Activated CD8-positive, alpha-beta memory T cell treated with anti-CD3 and anti-CD28 coated beads for 4 hours (primary cell): ENCODE data around the gene BLM.

ENCODE experiments used
- DNase-seq, 2 donors: peaks; one replicate each; pipeline ENCODE4 v3.0.0-alpha.2; 2020; ENCODE audit warnings: low read depth in 2 of 2

Gene BLM

DNA sequence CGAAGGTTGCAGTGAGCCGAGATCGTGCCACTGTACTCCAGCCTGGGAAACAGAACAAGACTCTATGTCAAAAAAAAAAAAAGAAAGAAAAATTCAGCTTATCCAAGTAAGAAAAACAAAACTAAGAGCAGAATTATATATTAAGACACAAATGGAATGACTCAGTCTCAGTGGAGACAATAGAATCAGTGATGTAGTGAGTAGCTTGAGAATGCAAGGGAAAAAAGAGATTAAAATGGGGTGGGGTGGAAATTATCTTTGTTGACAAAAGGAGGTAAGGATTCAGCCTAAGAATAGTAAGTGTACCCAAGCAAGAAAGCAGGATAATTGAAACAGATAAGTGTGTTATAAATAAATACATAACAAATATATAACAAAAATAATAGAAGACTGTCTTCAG is 70.7 kb downstream of the BLM start:
- no peak for DNase-seq

DNA sequence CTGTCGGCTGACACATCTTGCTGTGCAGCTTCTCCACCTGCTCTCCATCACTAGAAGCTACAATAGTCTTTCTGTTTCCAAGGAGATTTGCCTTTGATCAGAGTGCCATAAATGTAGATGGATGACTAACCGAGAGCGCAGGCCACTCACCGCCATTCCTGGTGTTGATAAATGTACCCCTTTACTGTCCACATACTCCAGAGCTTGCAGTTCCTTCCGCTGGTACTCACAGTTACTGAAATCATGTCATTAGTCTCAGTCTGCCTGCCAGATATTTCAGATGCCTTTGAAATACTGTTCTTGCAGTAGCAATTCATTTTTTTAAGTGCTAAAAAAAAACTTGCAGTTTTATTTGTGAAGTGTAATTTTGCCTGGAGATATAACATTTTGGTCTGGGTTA is 72.3 kb downstream of the BLM start:
- DNase-seq: no peak

DNA sequence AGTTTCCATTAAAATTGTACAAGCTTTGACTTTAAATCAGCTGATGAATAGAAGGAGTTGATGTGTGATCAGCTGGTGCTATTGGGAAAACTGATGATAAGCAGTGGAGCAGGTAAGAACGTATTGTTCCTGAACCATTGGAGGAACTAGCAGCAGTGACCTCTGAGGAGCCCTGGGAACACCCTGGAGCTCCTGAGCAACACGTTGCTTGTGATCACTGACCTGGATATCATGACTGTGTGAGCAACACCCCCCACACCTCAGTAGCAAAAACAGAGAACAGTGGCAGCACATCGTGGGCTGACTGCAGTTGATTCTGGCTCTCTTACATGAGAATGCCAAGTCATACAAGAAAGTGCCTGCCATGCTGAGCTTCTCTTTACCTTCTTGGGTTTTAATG is 72.9 kb downstream of the BLM start:
- DNase-seq: no peak

DNA sequence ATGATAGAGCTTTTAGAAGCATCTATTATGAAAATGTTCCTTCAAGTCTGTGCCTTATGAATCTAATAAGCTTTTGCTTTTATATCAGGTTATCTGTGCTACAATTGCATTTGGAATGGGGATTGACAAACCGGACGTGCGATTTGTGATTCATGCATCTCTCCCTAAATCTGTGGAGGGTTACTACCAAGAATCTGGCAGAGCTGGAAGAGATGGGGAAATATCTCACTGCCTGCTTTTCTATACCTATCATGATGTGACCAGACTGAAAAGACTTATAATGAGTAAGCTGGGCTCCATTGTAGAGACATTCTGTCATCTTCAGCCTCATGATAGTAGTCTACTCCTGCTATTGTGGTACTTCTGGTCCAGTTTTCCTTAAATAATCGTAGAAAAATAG is 73.4 kb downstream of the BLM start:
- no peak for DNase-seq

DNA sequence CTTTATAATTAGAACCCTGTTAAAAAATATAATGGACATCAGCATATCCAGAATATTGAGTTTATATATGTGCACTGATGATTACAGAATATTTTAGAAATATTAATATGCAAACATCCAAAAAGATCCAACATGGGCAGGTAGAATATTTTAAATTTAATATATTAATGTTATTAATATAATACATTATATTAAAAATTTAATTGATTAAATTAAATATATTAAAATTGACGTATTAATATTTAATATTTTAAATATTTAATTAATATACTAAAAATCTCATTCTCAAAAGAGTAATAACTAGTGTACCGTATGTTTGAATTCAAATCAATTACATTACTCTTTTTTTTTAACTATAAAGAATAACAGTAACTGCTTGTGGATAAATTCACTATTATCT is 77.4 kb downstream of the BLM start:
- DNase-seq: no peak

DNA sequence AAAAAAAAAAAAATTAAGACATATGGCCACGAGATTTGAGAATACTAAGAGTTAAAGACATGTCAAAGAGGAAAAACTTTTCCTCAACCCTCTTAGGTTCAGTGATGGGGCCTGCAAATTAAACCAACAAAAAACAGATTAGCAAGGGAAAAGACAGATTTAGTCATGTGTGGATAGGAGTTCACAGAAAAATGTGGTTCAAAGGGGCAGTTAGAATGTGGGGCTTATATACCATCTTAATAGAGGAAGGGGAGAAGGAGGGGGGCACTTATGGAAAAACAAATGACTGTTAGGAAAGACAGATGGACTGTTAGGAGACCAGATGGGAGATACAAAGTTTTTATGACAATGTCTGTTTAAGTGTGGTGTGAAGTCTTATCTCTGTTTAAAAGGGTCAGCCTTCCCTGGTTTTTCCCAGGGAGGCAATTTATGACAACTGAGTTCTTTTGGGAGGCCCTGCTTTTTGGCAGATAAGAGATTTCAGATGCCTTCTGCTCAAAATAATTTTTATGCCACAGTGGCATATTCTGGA is 82.6 kb downstream of the BLM start:
- no peak for DNase-seq

DNA sequence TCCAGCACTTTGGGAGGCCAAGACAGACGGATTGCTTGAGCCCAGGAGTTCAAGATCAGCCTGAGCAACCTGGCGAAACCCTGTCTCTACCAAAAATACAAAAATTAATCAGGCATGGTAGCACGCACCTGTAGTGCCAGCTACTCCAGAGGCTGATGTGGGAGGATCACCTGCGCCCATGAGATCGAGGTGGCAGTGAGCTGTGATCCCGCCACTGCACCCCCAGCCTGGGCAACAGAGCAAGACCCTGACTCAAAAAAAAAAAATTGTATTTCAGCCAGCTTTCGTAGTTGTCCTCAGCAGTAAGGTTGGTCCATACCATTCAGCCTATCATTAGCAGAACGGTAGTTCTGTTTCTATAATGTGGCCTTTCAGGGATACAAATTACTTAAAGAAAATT is 84.7 kb downstream of the BLM start:
- no peak for DNase-seq

DNA sequence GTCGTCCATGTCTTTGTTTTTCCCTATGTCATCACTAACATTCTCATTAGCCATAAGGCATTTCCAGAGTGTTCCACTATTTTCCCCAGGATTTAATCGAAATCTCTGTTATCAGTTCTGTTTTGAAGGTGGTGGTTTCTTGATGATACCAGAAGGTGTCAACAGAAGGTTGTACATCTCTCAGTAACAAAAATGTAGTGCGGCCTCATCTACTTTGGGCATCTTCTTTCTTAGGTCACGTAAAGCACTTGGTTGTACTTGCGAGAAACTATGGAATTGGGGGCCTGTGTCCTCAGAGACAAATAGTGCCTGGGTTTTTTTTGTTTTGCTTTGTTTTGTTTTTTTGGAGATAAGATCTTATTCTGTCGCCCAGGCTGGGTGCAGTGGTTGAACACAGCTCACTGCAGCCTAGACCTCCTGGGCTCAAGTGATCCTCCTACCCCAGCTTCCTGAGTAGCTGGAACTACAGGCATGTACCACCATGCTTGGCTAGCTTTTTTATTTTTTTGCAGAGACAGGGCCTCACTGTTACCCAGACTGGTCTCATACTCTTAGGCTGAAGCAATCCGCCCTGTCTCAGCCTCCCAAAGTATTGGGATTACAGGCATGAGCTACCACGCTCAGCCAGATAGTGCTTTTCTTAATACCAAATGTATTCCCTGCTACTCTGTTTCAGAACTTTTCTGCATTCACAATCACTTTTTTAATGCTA is 90.1 kb downstream of the BLM start:
- DNase-seq: no peak

DNA sequence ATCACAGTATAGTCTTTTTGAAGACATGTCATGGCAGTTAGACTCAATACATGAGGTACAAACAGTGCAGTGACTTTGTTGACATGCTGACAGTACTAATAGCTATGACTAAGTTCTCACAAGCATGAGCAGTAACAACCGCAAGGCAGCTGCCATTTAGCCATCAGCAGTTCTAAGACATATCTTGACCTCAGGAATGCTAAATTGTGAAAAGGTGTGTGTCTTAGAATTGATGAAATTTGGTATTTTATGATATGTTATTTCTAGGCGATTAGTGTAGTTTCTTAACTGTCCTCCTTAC is 90.6 kb downstream of the BLM start:
- no peak for DNase-seq

DNA sequence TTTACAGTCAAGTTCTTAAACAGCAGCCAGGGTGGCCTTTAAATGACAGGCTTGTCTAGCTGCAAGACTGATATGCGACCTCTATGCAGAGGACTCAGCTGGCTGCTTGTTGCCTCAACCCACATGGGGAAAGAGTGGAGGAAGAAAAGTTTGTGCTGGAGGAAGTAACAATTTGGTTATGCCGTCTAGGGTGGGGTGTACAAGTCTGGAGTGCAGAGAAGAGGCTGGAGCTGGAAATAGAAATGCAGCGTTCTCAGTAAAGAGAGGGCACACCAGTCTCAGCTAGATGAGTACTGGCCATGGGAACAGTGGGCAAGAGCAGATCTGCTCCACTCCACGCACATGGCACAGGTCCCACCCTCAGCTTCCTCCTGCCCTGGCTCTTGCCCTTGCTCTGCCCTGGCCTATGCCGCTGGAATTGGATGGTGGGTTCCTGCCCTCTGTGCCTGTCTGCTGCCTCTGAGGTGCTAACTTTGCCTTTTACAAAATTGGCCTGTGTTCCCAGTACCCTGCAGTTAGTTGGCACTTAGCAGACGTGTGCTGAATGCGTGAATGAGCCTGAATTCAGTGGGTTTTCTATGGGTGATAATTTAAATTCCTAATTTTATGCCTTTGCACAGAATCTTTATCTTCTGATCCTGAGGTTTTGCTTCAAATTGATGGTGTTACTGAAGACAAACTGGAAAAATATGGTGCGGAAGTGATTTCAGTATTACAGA is 91.5 kb downstream of the BLM start:
- DNase-seq: no peak

DNA sequence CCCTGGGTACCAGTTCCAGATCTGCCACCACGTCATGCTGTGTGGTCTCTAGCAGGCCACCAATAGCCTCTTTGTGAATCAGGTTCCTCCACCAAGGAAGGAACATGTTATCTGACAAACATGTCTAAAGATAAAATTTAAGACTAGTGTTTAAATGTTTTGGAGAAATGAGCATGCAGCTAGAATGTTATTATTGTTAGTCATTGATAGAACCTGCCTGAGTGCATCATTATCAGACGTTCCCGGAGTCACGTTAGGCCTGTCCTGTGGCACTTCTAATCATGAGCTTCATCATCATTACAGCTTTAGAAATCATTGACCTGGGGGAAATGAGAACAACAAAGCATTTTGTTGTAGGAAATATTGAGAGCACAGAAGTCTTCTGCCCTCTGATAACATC is 92.4 kb downstream of the BLM start:
- no peak for DNase-seq

DNA sequence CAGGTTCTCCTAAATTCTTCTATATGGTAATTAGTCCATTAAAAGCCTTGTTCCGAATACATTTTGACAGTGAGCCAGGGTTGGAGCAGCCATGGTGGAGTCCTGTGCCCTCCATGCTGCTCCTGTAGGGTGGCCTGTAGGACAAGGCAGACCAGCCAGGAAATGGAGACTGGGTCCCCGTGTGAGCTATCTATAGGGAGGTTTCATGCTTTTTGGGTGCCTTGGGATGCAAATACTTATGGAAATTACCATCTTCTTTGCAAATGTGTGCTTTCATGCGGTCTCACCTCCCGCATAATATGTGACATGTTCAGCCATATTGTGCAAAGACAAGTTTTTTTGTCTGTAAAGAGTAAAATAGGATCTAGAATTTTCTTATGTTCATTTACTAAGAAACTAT is 93.2 kb downstream of the BLM start:
- no peak for DNase-seq

DNA sequence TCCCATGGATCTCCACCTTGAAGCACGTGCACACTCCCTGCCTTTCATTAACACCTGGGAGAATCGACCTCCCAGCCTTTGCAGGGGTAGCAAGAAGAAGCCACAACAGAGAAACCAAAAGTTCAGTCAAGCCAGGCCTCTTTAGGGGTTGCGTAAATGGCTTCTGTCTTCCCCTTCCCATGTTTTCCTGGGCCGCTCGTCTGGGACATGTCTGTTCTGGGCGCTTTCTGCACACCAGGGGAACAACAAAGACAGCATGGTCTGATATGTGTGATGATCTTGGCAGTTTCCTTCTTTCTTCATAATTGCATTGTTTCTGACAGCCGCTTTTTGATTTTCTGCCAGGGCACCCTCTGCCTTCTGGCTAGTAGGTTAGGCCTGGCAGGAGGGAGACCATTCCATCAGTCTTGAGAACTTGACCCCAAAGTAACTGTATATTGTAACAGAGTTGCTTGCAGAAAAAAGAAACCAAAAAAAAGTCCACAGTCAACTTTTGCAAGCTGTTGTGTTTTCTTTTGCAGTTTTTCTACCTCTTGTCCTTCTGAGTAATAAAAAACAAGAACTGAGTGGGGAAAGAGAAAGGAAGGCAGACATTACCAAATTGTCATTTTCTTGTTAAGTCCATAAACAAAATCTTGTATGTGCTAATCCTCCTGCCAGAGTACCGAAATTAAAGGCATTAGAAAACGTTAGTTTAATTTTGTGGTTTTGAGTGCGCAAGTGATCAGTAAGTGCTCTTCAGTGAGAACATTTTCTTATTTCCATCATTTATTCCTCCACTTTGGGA is 95.2 kb downstream of the BLM start:
- no peak for DNase-seq

DNA sequence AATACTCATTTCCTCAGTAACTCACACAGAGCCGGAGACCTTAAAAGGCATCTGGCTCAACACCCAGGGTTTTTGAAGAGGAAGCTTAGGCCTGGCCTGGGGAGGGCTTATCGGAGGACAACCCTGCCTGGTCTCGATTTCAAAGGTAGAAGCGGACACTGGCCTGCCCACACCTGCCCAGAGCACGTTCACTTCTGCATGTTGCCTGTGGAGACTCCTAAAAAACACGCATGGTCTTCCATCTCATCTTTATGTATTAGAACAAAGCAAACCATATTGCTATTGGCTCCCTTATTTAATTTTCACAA is 95.8 kb downstream of the BLM start:
- DNase-seq: no peak

DNA sequence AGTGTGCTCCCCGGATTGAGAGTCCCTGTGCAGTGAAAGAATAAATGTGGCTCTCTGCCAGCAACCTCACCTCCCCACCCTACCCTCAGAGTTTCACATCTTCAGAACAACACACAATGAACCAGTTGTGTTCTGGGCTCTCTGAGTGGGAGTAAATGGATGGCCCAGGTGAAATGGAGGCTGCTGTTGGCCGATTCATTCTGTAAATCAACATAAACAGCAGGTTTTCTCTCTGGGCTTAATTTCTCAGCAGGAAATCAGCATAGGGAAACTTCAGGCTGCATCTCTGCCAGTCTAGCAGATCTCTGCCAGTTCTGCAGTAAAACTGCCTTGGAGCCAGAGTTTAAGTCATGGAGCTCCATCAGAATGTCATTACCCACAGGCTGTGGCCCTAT is 96.6 kb downstream of the BLM start:
- no peak for DNase-seq

DNA sequence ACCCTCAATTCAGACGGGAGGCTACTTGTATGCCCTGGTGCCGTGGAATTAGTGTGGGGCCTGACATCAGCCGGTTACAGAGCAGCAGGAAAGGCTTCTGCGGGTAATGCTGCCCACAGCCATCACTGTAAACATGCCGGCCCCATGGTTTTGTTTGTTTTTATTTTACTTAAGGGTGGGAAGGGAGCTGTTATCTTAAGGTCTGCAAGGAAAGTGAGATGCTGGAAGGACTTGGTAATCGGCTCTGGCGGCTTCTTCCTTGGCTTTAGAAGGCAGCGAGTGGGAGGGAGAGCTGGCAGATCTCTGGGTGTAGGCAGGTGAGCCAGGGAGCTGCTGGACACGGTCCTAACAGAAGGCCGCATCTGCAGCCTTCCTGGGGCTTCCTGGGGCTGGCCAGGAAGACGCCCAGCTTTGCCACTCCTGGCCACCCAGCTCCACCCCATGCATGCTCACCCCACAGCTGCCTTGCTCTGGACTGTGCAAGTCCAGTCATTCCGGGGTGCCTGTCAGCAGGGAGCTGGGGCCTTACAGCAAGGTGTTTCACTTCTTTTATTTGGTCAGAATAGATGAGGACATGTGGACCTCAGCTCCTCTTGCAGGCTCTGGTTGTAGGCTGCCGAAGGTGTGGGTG is 97.2 kb downstream of the BLM start:
- DNase-seq: no peak

DNA sequence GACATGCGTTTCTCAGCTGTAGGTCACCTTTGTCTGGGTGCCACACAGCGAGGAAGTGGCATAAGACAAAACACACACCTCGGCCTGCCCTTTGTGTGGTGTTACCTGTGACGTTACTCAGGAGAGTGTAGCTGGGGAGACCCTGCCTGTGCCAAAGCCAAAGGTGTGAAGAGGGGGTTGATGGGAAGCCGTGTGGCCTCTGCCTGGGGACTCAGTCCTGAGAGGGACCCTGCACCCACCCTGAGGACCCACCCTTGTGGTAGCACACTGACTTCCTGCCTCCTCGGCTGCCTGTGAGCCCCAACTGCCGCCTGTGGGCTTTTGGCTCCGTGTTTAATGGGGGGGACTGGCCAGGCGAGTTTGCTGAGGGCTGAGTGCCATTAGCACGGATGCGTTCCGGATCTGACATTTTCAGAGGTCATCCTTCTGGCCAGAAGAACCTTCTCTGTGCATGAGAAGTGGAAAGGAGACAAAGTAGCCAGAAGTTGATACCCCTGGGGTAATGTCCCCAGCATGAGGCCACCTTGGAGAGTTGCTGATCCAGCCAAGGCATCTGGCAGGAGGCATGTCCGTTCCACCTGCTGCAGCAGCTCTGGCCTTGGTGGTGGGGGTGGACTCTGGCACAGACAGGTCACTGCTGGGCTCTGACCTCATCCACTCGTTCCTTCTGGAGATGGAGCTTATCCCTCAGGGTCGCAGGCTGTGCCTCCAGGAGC is 99.4 kb downstream of the BLM start:
- no peak for DNase-seq

DNA sequence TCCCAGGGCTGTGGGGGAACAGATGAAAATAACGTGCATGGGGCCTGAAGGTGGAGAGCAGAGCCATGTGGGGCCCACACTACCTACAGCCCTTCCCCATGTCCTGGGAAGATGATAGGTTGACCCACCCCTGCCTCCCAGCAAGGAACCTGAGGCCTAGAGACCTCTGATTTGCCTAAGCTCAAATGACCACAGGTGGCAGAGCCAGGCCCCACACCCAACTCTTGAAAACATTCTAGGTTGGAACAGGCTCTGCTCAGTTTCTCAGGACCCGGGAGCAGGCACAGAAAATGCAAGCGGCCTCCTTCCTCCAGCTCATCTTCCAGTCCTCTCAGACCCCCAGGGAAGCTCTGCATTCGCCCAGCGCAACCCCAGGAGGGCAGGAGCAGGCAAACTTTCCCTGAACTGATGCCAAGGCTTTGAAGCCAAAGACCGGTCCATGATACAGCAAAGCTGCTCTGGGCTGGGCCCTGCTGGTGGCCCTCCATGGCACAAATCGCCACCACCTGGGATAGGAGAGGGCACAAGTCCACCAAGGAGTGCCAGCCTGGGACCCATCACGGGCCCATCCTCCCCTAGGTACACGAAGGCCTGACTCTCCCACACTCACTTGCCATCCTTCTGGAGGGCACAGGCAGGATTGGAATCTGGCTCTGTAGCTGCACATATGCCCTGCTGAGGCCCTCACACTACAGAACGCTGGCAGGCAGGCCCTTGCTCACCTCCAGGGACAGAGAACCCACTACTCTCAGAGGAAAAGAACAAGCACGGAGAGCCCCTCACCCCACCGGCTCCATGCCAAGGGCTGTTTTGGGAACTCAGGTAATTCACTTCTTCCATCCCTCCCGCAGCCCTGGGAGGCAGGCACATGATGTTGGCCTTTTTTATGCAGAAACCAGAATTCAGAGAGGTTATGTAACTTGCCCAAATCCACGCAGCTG is 100.2 kb downstream of the BLM start:
- DNase-seq: no peak

DNA sequence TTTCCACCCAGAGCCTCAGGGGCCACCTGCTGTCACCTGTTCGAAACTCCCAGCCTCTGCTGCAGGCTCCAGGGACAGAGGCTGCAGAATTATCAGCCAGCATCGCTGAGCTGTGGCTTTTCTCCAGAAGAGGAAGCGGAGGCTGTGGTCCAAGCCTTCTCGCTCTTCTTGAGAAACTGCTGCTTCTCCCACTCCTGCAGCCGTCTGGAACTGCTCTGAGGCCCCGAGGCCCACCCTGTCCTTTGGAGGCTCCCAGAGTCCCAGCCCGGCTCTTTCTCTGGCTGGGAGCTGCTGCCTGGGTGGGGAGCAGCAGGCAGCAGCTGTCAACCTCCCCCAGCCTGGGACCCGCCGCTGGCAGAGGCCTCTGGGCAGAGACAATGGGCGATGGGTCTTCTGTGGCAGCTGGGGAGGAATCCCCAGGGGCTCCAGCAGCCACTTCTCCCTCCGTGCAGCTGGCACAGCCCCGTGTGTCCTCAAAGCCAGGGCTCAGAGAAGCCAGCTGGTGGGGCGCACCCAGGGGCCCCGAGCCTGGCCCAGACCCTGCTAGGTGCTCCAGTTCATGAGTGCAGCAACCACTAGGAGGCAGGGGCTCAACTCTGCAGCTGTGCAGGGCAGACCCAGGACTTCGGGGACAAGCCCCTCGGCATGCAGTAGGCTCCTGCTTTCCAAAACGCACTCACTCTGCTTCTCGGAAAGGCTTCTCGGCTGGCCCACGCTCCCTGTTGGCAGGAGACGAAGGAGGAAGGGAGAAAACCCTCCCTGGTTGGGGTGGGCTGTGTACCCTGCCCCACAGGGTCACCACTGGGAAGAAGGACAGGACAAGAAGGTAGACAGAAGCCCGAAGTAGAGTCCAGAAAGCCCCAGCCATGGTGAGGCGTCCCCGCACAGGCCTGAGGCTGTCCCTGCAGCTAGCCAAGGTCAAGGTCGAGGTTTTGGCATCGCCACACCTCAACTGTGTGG is 101.4 kb downstream of the BLM start:
- no peak for DNase-seq

DNA sequence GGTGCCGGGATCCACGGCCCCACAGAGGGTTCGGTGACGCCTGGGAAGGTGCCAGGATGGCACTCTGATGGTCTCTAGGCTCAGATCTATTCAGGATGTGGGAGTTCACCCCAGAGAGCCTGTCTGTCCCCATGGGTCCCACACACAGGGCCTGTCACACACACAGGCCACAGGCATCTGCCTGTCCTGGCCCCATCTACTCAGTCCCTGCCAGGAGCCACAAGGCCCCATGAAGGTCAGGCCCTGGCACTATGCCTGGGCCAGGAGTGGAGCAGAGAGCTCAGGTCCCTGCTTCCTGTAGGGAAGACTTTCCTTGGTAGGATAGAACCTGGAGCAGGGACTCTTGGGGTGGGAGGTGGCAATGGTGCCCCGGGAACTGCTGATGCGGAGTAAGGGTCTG is 102.2 kb downstream of the BLM start:
- DNase-seq: no peak
